Lung (tissue), 12 donors: Measurements from ENCODE around the gene MUCL3. TPM values are rescaled to one million over a fixed set of nuclear protein-coding genes. Genes with fewer than 3 reads are reported as not detected.
A peak's percentile ranks its signal among the peaks of the same experiment; 100 is the strongest.

Experiments
- ATAC-seq: fragments of 200-7000 bp; cut with Tn5 transposase; one replicate; pipeline ENCODE4 v1.9.1; 2020; ENCODE audit warnings: moderate number of reproducible peaks; ENCODE audit not compliant: insufficient read depth, low FRiP score
- DNase-seq, 3 donors: peaks; one replicate each; pipeline ENCODE4 v3.0.0-alpha.2; 2013 to 2017
- H3K27ac ChIP-seq, 2 donors: one replicate each; pipeline ENCODE4 v1.5.1; 2013; ENCODE audit warnings: mild to moderate bottlenecking in 2 of 2, moderate library complexity in 2 of 2, control low read depth in 1 of 2, inconsistent platforms in 1 of 2, low read depth in 1 of 2, low read length in 1 of 2
- H3K27me3 ChIP-seq, 3 donors: one replicate each; pipeline ENCODE4 v1.5.1; 2013; ENCODE audit warnings: low read length in 2 of 3; ENCODE audit not compliant: control insufficient read depth in 3 of 3, insufficient read depth in 3 of 3
- H3K36me3 ChIP-seq, 4 donors: one replicate each; pipeline ENCODE4 v1.5.1; 2013; ENCODE audit warnings: low read length in 4 of 4, mild to moderate bottlenecking in 1 of 4, moderate library complexity in 1 of 4; ENCODE audit not compliant: control insufficient read depth in 4 of 4, insufficient read depth in 4 of 4
- H3K4me1 ChIP-seq, 5 donors: one replicate each; pipeline ENCODE4 v1.5.1; 2013; ENCODE audit warnings: low read length in 5 of 5, mild to moderate bottlenecking in 2 of 5, moderate library complexity in 1 of 5; ENCODE audit not compliant: control insufficient read depth in 5 of 5, insufficient read depth in 5 of 5
- H3K4me3 ChIP-seq: one replicate; pipeline ENCODE4 v1.5.1; 2013; ENCODE audit warnings: mild to moderate bottlenecking, control low read depth, moderate library complexity
- H3K9ac ChIP-seq, 2 donors: one replicate each; pipeline ENCODE4 v1.5.1; 2013; ENCODE audit warnings: low read length in 2 of 2, control low read depth in 1 of 2; ENCODE audit not compliant: insufficient read depth in 1 of 2
- H3K9me3 ChIP-seq, 4 donors: one replicate each; pipeline ENCODE4 v1.5.1; 2013; ENCODE audit warnings: low read length in 3 of 4, mild to moderate bottlenecking in 1 of 4, moderate library complexity in 1 of 4; ENCODE audit not compliant: control insufficient read depth in 4 of 4, insufficient read depth in 3 of 4
- CTCF ChIP-seq: IDR thresholded peaks from 2 replicates; pipeline ENCODE4 v1.5.1; 2012; ENCODE audit warnings: mild to moderate bottlenecking; ENCODE audit errors: control extremely low read depth, extremely low read depth
- WGBS, 2 donors: extraction: QIAGEN DNeasy Blood & Tissue Kit; methylation state at CpG; one replicate each; pipeline ENCODE4 v1.1.7; 2013; 5-methylcytosine and 5-hydroxymethylcytosine counted together
- polyA plus RNA-seq, 2 donors: library from polyadenylated mRNA; stranded (reverse); fragments of 200-250 nt; gene quantifications; one replicate each; pipeline ENCODE4 v1.2.1, GENCODE V29; 2013
- total RNA-seq, 2 donors: library from RNA; depleted of rRNA in 1 of 2; stranded (reverse); fragments of >200 nt in 1 of 2; gene quantifications; one replicate each; pipeline ENCODE4 v1.2.1, GENCODE V29; 2014 to 2021
- donor health status: control.
- donor health status: control.
- donor health status: Bipolar disorder and iron deficiency.
- donor health status: healthy.
- donor health status: DM: yes; HTN: yes; CAD: no.

Gene MUCL3
- total and polyA plus RNA-seq, 4 donors, result 0.47 to 6.4 (median 2.0) TPM

- Histone ChIP-seq H3K27me3 (no peaks in the 10 kb centered on the region), H3K4me3 (no peak overlapping the region), H3K4me1 (peaks cover 0 to 14% (median 0%) of the 10 kb centered on the region in 5 donors), H3K9ac (no peak overlapping the region), H3K36me3 (no peaks in the 10 kb centered on the region), H3K27ac (peak overlapping the region in 1 of 2 donors; percentile 32), H3K9me3 (no peaks in the 10 kb centered on the region)
- no peak for TF ChIP-seq CTCF
- DNase-seq (peak; percentile 74 to 82 (median 80)), ATAC-seq (peak; percentile 82)
- WGBS, 2 donors, result 14% methylated on average over 15 of the region's 15 CpGs
Observed at GRCh38 chr6:30942338-30943060, 1.7 kb downstream of the MUCL3 start.

DNA sequence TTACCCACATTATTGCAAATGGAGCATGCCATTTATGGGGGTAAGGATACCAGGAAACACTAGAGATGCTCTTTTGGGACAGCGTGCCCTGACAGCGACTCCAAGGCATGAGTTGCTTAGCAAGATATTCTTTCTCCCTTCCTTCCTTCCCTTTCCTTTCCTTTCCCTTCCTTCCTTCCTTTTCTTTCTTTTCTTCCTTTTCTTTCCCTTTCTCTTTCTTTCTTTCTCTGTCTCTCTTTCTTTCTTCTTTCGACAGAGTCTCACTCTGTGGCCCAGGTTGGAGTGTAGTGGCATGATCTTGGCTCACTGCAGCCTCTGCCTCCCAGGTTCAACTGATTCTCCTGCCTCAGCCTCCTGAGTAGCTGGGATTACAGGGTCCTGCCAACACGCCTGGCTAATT is 3.3 kb downstream of the MUCL3 start:
- Histone ChIP-seq H3K27ac (no peak overlapping the region), H3K36me3 (no peaks in the 10 kb centered on the region), H3K27me3 (no peaks in the 10 kb centered on the region), H3K9ac (no peak overlapping the region), H3K4me1 (peaks cover 0 to 7% (median 0%) of the 10 kb centered on the region in 5 donors), H3K9me3 (no peaks in the 10 kb centered on the region), H3K4me3 (no peak overlapping the region)
- 93 to 96% methylated on average over 4 of the region's 4 CpGs for WGBS, 2 donors
- DNase-seq (no peak), ATAC-seq (no peak)
- no peak for TF ChIP-seq CTCF

- Histone ChIP-seq H3K36me3 (no peaks in the 10 kb centered on the region), H3K27ac (no peak overlapping the region), H3K9ac (no peak overlapping the region), H3K27me3 (no peaks in the 10 kb centered on the region), H3K4me3 (no peak overlapping the region), H3K9me3 (no peaks in the 10 kb centered on the region), H3K4me1 (peaks cover 0 to 7% (median 0%) of the 10 kb centered on the region in 5 donors)
- DNase-seq (no peak), ATAC-seq (no peak)
- 92% methylated on average over 5 of the region's 5 CpGs for WGBS, 2 donors
- no peak for TF ChIP-seq CTCF
Observed at GRCh38 chr6:30945281-30945680, 4.5 kb downstream of the MUCL3 start.
